ENCODE measurements around the gene RASGRP2. TPM values are rescaled to one million over a fixed set of nuclear protein-coding genes. Genes with fewer than 3 reads are reported as not detected.

RASGRP2 gene
- total and polyA plus RNA-seq, 7 experiments from 2014 or later = 197 to 697 (median 577) TPM

DNA sequence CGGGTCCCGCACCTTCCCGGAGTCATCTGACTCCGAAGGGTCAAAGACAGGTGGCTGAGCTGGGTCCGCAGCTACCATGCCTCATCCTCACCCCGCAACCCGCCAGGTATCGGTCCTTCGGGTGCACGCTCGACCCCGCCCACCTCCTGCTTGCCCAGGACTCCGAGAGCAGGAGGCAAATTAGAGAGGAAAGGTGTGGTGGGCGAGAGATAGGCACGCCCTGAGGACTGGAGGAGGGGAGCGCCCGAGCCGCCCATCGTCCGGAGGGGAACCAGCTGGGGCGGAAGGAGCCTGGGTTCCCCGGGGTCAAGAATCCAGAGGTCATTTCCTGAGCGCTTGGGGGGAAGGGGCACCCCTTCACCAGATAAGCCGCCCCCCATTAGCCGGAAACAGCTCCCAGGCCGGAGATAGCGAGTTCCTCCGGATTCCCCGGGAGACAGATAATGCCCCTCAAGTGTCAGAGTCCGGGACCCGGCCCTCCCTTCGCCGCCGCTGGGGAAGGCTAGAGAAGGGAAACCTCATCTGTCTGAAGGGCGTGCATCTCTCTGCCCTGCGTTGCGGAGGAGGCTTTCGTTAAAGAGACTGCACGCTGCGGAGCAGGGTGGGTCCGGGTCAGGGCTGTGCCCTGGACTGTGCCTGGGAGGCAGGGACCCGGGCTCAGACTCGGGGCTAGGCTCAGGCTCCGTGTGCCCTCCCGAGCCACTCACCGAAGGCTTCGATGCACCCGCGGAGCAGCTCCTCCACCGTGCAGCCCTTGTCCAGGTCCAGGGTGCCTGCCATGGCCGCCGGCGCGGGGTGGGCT lies 1.7 kb downstream of the RASGRP2 start:
- peak overlapping the region; percentile 97 for H3K27ac ChIP-seq (ENCODE audit: low read depth, low read length)
- POLR2A ChIA-PET = interaction anchor here (0.8 to 39.7 kb wide), 12 partner anchors 8 to 389 kb away, joined by 3 to 1956 read pairs (median 4); partner anchors contain the start of genes MAP4K2, NRXN2, PYGM and SF1
- intact Hi-C loops (cut with micrococcal nuclease) = loop anchor here (1.0 to 10.0 kb wide), 4 partner anchors 19 to 381 kb away; partner anchors contain the start of genes ARL2 (in 1 of the 2), FAU (in 1 of the 2), MRPL49 (in 1 of the 2) and NRXN2 (in 1 of the 2)
- no peaks in the 10 kb centered on the region for H3K27me3 ChIP-seq (ENCODE audit: control insufficient read depth in 2 of 2, insufficient read depth in 2 of 2, low read length in 2 of 2)
- peaks cover 9 to 16% of the 10 kb centered on the region in 2 donors for H3K4me1 ChIP-seq (ENCODE audit: control insufficient read depth in 2 of 2, insufficient read depth in 2 of 2, low read length in 2 of 2)
- no peaks in the 10 kb centered on the region for H3K9me3 ChIP-seq (ENCODE audit: control insufficient read depth in 2 of 3, low read length in 3 of 3)
- Mint-ChIP-seq H3K36me3 (peaks cover 4 to 20% (median 11%) of the 10 kb centered on the region in 5 donors), H3K4me1 (peaks cover 20 to 46% (median 37%) of the 10 kb centered on the region in 7 donors), H3K27me3 (no peaks in the 10 kb centered on the region), H3K4me3 (peak overlapping the region; percentile 72 to 99 (median 81)), H3K27ac (peak overlapping the region in 7 of 9 donors; percentile 48 to 86 (median 76)), H3K9me3 (peaks cover 0 to 5% (median 0%) of the 10 kb centered on the region in 11 donors)
- DNase-seq = no peak
- peaks cover 7 to 61% (median 8%) of the 10 kb centered on the region in 3 experiments for H3K36me3 ChIP-seq (ENCODE audit: control insufficient read depth in 2 of 3, insufficient read depth in 3 of 3, low read length in 3 of 3)
- ATAC-seq = no peak
- CTCF ChIA-PET = interaction anchor here (0.8 to 18.4 kb wide), 7 partner anchors 8 to 53 kb away, joined by 3 to 305 read pairs (median 3); partner anchors contain the start of genes PYGM and SF1
- H3K4me3 ChIP-seq (ENCODE audit: low read length) = peak overlapping the region; percentile 98

DNA sequence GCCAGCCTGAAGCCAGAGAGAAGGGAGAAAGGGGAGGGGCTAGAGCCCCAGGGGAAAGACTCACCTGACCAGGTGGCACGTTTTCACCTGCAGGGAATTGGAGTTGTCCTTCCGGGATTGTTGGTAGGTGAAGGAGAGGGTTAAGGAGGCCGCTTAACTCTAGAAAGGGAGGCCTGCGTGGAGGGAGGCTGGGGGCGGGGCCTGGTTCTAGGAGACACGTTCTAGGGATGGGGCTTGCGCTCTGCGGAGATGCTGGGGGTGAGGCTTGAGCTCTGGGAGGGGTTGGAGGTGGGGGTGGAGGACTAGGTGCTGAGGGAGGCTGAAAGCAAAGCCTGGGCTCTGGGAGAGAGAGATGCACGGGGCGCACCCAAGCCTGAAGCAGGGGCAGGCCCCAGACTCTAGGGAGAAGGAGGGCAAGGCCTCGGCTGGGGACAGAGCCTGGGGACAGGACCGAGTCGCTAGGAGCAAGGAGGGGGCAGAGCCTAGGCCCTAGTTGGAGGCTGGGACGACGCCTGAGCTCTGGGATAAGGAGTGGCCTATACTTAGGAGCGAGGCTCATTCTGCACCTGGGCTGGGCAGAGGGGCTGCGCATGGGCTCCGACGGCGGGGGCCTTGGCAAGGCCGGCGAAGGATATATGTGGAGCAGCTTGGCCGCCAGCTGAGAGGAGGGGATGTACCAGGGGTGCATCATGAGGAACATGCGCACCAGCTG lies 2.4 kb downstream of the RASGRP2 start:
- CTCF ChIA-PET = interaction anchor here (0.6 to 18.4 kb wide), 8 partner anchors 8 to 105 kb away, joined by 3 to 305 read pairs (median 4); partner anchors contain the start of genes PYGM and SF1

DNA sequence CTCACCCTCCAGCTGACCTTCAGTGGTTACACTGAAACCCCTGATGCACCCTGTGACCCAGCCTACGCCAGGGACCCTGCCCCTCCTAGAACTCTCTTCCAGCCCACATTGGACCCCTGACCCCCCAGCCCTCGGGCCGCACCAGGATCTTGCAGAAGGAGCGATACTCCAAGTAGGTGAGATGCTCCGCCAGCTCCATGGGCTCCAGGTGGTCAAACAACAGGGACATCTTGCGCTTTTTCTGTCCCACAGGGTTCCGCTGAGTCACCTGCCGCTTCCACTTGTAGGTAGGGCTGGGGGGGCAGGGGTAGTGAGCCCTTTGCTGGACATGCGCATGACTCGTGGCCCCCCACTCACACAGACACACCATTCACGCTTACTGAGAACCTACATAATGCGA lies 4.1 kb downstream of the RASGRP2 start:
- peaks cover 4 to 33% (median 18%) of the 10 kb centered on the region in 5 donors for H3K36me3 Mint-ChIP-seq

More for the DNA sequence above, 2.4 kb downstream of the RASGRP2 start:
- ATAC-seq (no peak), DNase-seq (no peak)
- Mint-ChIP-seq H3K27ac (peak overlapping the region; percentile 18 to 85 (median 76)), H3K36me3 (peaks cover 4 to 24% (median 11%) of the 10 kb centered on the region in 5 donors), H3K27me3 (no peaks in the 10 kb centered on the region), H3K4me3 (peak overlapping the region; percentile 72 to 99 (median 81)), H3K9me3 (peaks cover 0 to 5% (median 0%) of the 10 kb centered on the region in 11 donors), H3K4me1 (peaks cover 25 to 49% (median 38%) of the 10 kb centered on the region in 7 donors)
- Histone ChIP-seq H3K4me3 (ENCODE audit: low read length) (peak overlapping the region; percentile 98), H3K4me1 (ENCODE audit: control insufficient read depth in 2 of 2, insufficient read depth in 2 of 2, low read length in 2 of 2) (peaks cover 6 to 16% of the 10 kb centered on the region in 2 donors), H3K27me3 (ENCODE audit: control insufficient read depth in 2 of 2, insufficient read depth in 2 of 2, low read length in 2 of 2) (no peaks in the 10 kb centered on the region), H3K36me3 (ENCODE audit: control insufficient read depth in 2 of 3, insufficient read depth in 3 of 3, low read length in 3 of 3) (peaks cover 7 to 69% (median 14%) of the 10 kb centered on the region in 3 experiments), H3K27ac (ENCODE audit: low read depth, low read length) (peak overlapping the region; percentile 97), H3K9me3 (ENCODE audit: control insufficient read depth in 2 of 3, low read length in 3 of 3) (no peaks in the 10 kb centered on the region)
- intact Hi-C loops (cut with micrococcal nuclease) = loop anchor here (1.0 to 10.0 kb wide), 4 partner anchors 18 to 381 kb away; partner anchors contain the start of genes ARL2 (in 1 of the 2), FAU (in 1 of the 2), MRPL49 (in 1 of the 2) and NRXN2 (in 1 of the 2)
- POLR2A ChIA-PET = interaction anchor here (0.8 to 39.7 kb wide), 11 partner anchors 8 to 390 kb away, joined by 3 to 1956 read pairs (median 4); partner anchors contain the start of genes MAP4K2, NRXN2, PYGM and SF1

DNA sequence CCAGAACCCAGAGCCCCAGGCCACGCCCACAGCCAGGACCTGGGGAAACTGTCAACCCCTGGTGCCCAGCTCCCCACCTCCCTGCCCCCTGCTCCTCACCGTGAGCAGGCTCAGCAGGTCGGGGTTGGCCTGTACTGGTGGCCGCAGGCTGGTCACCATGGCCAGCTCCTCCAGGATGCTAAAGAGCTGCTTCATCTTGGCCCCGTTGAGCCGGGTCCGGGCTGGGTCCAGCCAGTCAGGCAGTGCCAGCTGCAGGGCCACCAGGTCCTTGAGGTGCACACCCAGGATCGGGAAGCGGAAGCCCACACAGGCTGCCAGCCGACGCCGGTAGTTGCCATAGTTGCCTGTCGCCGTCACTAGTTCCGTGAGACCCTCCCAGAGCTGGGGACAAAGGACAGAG lies 7.3 kb downstream of the RASGRP2 start:
- Mint-ChIP-seq H3K4me3 (peak overlapping the region in 3 of 10 donors; percentile 9 to 64 (median 61)), H3K9me3 (no peaks in the 10 kb centered on the region), H3K4me1 (peaks cover 21 to 64% (median 49%) of the 10 kb centered on the region in 7 donors), H3K27me3 (no peaks in the 10 kb centered on the region), H3K36me3 (peaks cover 4 to 38% (median 23%) of the 10 kb centered on the region in 5 donors), H3K27ac (peak overlapping the region in 4 of 9 donors; percentile 16 to 83 (median 76))
- POLR2A ChIA-PET = interaction anchor here (1.1 to 39.7 kb wide), 3 partner anchors 8 to 49 kb away, joined by 3 to 1956 read pairs (median 3); partner anchors contain the start of genes PYGM and SF1
- ATAC-seq (no peak), DNase-seq (no peak)
- Histone ChIP-seq H3K4me1 (ENCODE audit: control insufficient read depth in 2 of 2, insufficient read depth in 2 of 2, low read length in 2 of 2) (peaks cover 0 to 13% of the 10 kb centered on the region in 2 donors), H3K9me3 (ENCODE audit: control insufficient read depth in 2 of 3, low read length in 3 of 3) (no peaks in the 10 kb centered on the region), H3K27me3 (ENCODE audit: control insufficient read depth in 2 of 2, insufficient read depth in 2 of 2, low read length in 2 of 2) (no peaks in the 10 kb centered on the region), H3K4me3 (ENCODE audit: low read length) (no peak overlapping the region), H3K27ac (ENCODE audit: low read depth, low read length) (peak overlapping the region; percentile 23), H3K36me3 (ENCODE audit: control insufficient read depth in 2 of 3, insufficient read depth in 3 of 3, low read length in 3 of 3) (peaks cover 15 to 94% (median 39%) of the 10 kb centered on the region in 3 experiments)
- intact Hi-C loops (cut with micrococcal nuclease) = no loop called here
- CTCF ChIA-PET = no interaction called here

More for the DNA sequence above, 4.1 kb downstream of the RASGRP2 start:
- DNase-seq (no peak), ATAC-seq (no peak)
- Mint-ChIP-seq H3K27me3 (no peaks in the 10 kb centered on the region), H3K4me1 (peaks cover 25 to 56% (median 39%) of the 10 kb centered on the region in 7 donors), H3K27ac (peak overlapping the region in 5 of 9 donors; percentile 41 to 90 (median 83)), H3K4me3 (peak overlapping the region in 4 of 10 donors; percentile 65 to 84 (median 76)), H3K9me3 (peaks cover 0 to 5% (median 0%) of the 10 kb centered on the region in 11 donors)
- Histone ChIP-seq H3K27ac (ENCODE audit: low read depth, low read length) (no peak overlapping the region), H3K9me3 (ENCODE audit: control insufficient read depth in 2 of 3, low read length in 3 of 3) (no peaks in the 10 kb centered on the region), H3K4me3 (ENCODE audit: low read length) (no peak overlapping the region), H3K36me3 (ENCODE audit: control insufficient read depth in 2 of 3, insufficient read depth in 3 of 3, low read length in 3 of 3) (peaks cover 15 to 80% (median 31%) of the 10 kb centered on the region in 3 experiments), H3K27me3 (ENCODE audit: control insufficient read depth in 2 of 2, insufficient read depth in 2 of 2, low read length in 2 of 2) (no peaks in the 10 kb centered on the region), H3K4me1 (ENCODE audit: control insufficient read depth in 2 of 2, insufficient read depth in 2 of 2, low read length in 2 of 2) (peaks cover 0 to 16% of the 10 kb centered on the region in 2 donors)
- POLR2A ChIA-PET = interaction anchor here (0.6 to 39.7 kb wide), 4 partner anchors 15 to 372 kb away, joined by 3 to 1956 read pairs (median 5); partner anchors contain the start of genes PYGM, SF1 and TM7SF2
- CTCF ChIA-PET = interaction anchor here (1.4 to 18.4 kb wide), 2 partner anchors 18 to 28 kb away, joined by 4 to 305 read pairs; partner anchors contain the start of gene PYGM
- intact Hi-C loops (cut with micrococcal nuclease) = loop anchor here (5.0 to 10.0 kb wide), 2 partner anchors 272 to 375 kb away; partner anchors contain the start of genes ARL2 (in 1 of the 2), TM7SF2 (in 1 of the 2) and ZNHIT2 (in 1 of the 2)

DNA sequence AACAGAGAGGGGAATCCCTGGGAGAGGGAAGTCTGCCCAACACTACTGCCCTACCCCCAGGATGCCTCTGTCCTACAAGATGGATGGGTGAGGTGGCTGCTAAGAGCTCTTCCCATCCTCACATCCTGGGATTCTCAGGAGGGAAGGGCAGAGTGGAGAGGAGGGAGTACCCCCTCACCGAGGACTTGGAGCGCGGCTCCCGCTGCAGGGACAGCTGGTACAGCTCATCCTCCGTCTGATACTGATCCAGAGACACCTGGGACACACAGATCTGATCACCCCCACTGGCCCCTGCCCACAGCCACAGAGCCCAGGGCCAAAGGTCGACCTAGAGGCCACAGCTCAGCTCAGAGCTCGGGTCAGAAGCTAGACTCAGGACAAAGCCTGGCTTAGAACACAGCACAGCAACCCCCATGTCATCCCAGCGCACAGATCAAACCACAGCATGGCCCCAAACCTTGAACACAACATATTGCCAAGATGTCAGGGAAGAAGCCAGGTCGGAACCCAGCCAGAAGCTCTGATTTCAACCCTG lies 8.2 kb downstream of the RASGRP2 start:
- H3K36me3 Mint-ChIP-seq = peaks cover 4 to 41% (median 26%) of the 10 kb centered on the region in 5 donors
- H3K36me3 ChIP-seq (ENCODE audit: control insufficient read depth in 2 of 3, insufficient read depth in 3 of 3, low read length in 3 of 3) = peaks cover 15 to 93% (median 37%) of the 10 kb centered on the region in 3 experiments
- no peak for DNase-seq
- no peak overlapping the region for H3K4me3 ChIP-seq (ENCODE audit: low read length)
- H3K4me1 Mint-ChIP-seq = peaks cover 14 to 60% (median 44%) of the 10 kb centered on the region in 7 donors
- H3K9me3 ChIP-seq (ENCODE audit: control insufficient read depth in 2 of 3, low read length in 3 of 3) = no peaks in the 10 kb centered on the region
- ChIA-PET CTCF (interaction anchor here (0.6 kb wide), 1 partner anchor 44 kb away, joined by 3 read pairs; no protein-coding TSS in a partner anchor), POLR2A (interaction anchor here (0.8 to 39.7 kb wide), 6 partner anchors 10 to 134 kb away, joined by 3 to 1956 read pairs (median 3); partner anchors contain the start of genes PYGM and SF1)
- intact Hi-C loops (cut with micrococcal nuclease) = no loop called here
- H3K27me3 ChIP-seq (ENCODE audit: control insufficient read depth in 2 of 2, insufficient read depth in 2 of 2, low read length in 2 of 2) = no peaks in the 10 kb centered on the region
- peaks cover 0 to 6% of the 10 kb centered on the region in 2 donors for H3K4me1 ChIP-seq (ENCODE audit: control insufficient read depth in 2 of 2, insufficient read depth in 2 of 2, low read length in 2 of 2)
- ATAC-seq = no peak
- H3K9me3 Mint-ChIP-seq = no peaks in the 10 kb centered on the region
- peak overlapping the region in 2 of 10 donors; percentile 41 to 64 for H3K4me3 Mint-ChIP-seq
- no peaks in the 10 kb centered on the region for H3K27me3 Mint-ChIP-seq
- no peak overlapping the region for H3K27ac ChIP-seq (ENCODE audit: low read depth, low read length)
- peak overlapping the region in 7 of 9 donors; percentile 16 to 83 (median 60) for H3K27ac Mint-ChIP-seq
